ENCODE data around the gene SETX.
"Not testable (repeated sequence)": the region's sequence is repeated elsewhere in the genome, so short reads cannot be mapped to it uniquely, and the experiment has no call there.

SETX gene

DNA sequence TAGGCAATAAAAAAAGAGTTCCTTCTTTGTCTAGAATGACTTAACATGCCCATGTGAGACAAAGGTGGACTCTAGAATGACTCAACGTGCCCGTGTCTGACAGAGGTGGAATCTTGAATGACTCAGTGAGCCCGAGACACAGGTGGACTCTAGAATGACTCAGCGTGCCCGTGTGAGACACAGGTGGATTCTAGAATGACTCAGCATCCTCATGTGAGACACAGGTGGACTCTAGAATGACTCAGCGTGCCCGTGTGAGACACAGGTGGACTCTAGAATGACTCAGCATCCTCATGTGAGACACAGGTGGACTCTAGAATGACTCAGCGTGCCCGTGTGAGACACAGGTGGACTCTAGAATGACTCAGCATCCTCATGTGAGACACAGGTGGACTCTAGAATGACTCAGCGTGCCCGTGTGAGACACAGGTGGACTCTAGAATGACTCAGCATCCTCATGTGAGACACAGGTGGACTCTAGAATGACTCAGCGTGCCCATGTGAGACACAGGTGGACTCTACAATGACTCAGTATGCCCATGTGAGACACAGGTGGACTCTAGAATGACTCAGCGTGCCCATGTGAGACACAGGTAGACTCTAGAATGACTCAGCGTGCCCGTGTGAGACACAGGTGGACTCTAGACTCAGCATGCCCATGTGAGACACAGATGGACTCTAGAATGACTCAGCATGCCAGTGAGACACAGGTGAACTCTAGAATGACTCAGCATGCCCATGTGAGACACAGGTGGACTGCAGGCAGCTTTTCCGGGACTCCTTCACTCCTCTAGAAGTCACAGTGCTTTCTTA lies 84.9 kb downstream of the SETX start:
- not testable (repeated sequence) for DNase-seq

DNA sequence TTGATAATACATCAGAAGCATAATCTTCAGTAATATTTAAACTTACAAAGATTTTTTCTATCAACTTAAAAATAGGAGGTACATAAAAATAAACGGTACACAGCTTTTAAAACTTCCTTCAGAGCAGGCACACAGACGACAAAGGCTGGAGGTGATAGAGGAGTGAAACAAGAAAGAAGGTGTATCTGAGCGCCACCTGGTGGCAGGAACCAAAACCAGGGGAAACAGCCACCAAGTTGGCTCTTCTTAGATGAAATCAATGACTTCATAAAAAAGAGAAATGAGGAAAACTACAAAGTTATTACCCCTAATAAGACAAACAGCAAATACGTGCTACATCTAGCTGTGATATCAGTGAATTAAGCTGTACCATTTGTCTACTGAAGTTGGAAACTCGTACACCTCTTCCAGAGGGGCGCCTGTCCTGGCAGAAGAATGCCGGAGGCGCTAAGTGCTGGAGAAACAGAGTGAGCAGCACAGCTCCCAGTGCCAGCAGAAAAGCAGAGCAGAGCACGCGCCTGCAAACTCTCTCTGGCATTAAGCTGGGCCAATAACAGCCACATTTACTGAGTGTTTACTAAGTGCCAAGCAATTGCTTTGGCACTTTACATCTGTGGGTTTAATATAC lies 85.9 kb downstream of the SETX start:
- peak; percentile 23 for DNase-seq

DNA sequence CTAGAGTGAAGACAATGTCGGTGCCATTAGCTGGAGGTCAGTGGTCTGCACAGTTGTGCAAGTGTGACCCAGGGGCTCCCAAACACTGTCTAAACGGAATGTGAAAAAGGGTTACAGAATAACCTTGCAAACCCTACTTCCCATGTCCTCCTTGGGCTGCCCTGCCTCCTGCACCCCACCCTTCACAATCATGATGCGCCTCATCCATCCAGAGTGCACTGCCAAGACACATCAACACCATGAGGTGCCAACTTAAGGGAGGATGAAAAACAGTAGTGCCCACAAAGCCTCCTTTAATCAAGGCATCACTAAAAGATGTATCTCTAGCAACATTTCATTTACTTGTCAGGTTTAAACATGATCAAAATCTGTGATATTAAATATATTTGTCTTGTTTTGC lies 87.1 kb downstream of the SETX start:
- no peak for DNase-seq

DNA sequence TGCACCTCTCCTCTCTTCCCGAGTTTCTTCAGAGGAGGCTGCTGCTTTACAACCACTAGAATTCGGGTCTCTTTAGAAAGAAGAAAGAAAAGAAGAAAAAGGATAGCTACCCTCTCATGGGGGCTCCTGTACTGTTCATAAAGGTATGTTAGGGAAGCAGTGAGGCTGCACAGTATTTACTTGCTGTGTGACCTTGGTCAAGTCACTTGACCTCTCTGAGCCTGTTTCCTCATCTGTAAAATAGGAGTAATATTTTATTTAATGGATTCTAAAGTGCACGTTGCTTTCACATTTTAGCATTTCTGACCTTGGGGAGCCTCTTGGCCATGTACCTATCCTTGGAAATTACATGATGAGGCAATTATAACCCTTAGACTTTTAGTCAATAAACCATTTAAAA lies 88.8 kb downstream of the SETX start:
- DNase-seq = no peak

DNA sequence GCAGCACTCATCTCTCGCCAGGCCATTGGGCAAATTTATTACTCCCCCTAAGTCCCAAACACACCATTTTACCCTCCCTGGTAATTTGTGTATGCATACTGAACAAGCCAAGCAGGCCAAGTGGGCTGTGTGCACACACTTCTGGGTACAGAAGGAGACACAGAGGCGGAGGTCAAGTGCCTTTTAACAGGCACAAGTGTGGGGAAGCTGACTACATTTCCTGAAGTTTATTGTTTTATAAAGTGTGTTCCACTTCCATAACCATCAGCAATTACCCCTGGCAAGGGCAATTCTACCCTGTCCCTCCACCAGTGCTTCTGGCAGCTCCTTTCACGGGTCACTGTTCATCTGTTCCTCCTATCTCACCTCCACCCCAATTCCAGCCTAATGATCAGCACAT lies 93.9 kb downstream of the SETX start:
- DNase-seq = no peak

DNA sequence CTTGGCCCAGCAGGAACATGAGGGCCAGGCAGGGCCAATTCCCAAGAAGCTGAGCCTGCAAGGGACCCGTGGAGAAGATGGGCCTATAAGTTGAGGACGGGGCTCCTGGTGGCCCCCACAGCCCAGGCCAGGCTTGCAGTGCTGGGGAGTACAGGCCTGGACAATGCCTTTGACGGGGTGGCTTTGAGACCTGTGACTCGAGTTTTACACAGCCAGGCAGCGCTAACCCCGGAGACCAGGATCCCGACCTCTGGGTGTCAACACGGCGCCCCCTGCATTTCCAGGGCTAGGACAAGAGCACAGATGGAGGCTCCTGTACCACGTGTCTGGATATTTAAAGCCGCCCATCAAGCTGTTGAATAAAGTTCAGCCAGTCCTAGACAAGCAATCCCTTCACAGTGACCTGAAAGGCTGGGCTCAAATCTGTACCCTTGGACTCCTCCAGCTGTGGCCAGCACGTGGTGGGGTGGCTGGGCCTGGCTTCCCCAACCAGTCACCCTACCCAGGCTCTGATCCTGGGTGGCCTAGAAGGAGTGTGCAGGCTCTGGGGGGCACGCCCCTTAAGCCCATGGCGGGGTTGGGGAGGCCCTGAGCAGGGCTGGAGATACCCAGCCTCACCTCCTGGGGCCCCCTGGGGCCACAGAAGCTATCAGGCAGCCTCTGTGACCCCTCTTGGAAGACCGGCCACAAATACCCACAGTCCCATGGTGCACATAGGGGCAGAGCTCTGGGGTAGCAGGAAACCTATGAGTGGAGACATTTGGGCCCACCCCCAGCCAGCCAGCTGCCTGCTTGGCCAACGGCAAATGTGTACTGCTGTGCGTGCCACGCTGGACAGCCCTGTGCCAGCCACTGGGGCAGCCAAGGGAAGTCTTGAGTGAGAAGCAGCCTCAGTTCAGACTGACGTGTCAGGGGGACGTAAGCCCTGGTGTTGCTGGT lies 104.2 kb downstream of the SETX start:
- DNase-seq = no peak

DNA sequence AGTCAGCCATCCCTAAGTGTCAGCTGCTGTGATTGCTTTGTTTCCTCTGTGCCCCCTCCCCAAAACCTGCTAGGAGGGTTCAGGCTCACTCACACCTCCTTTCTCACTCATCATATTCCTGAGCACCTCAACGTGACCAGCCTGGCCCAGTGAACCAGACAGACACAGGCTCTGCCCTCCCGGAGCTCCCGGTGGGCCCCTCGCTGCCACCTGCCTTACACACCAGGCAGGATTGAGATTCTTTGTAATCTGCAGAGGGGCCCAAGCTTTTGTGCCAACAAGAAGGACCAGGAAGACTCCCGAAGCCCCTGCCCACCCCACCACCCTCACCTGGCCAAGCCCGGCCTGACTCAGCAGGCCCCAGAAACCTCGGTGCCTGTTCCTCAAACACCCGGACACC lies 105.1 kb downstream of the SETX start:
- DNase-seq = no peak

DNA sequence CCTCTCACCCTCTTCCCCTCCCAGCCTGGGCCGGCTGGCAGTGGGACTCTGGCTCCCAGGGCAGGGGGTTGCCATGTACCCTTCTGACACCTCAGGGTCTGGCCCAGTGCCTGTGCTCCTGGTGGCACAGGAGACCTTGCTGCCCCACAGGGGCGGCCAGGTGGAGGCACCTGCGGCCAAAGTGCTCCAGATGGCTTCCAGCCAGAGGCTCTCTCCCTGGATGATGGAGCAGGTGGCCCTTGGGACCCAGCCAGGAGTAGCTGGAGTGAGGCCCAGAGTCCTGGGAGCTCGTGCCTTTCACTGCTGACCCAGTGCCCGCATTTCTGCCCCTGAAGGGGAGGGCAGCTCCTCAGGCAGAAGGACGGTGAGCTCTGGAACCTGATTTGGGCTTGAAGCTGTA lies 105.7 kb downstream of the SETX start:
- DNase-seq = no peak

DNA sequence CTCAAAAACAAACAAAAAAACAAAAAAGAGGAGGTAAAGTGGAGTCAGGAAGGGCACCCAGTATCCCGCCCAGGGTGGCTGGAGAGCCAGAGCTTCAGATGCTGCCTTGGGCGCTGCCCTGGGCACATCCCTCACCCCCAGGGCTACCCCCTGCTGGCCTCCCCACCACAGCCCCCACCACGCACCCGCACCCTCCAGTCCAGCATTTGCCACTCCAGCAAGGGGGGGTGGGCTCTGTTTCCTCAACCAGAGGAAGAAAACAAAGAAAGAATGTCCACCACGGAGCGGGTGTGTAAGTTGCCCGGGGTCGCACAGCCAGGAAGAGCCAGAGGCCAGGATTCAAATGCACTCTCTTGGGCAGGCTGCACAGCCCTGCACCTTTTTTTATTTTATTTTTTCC lies 106.8 kb downstream of the SETX start:
- no peak for DNase-seq

DNA sequence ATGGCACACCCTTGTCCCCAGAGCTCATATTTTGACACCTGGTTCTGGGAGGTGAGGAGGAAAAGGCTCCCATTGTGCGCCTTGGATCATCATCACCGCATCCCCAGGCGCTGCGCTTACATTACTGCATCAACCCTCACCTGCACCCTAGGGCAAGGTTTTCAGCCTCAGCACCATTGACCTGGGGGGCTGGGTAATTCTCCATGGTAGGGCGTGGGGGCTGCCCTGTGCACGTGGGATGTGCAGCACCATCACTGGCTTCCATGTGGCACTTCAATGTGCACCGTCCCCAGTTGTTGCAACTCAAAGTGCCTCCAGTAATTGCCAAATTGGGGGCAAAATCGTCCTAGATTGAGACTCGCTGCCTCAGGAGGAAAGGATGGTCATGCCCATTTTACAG lies 109.3 kb downstream of the SETX start:
- no peak for DNase-seq

DNA sequence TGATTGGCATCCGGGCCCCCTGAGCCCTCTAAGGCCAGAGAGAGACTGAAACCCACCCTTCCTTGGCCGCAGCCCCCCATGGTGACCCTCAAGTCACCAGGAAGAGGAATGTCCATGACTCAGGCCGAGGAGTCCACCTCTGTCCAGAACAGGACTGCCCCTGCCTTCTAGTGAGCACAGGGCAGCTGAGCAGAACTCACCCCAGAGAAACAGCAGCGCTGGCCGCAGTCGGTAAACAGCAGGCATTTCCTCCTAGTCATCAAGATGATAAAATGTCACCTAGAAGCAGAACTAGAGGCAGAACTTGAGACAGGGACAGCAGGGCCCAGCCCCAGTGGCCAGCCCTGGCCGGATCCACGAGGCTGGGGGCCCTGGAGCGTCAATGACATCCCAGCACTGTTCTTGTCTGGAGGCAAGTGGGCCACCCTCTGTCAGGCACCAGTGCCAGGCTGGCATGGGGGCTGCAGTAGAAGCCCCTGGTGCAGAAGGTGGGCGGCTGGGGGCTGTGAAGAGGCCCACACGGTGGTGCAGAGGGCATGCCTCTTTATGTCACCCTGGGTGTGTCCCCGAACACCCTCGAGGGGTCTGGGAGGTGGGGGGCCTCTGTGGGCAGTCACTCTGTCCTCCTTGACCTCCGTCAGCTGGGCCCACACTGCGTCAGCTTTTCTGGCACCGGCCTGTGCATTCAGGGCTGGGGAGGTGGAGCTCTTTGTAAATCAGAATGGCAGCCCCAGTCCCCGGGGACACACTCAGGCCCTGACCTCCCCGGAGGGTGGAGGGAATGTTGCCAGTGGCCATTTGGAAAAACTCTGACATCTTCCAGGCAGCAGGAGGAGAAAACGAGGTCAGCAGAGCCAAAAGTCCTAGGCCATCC lies 110.0 kb downstream of the SETX start:
- DNase-seq = no peak

DNA sequence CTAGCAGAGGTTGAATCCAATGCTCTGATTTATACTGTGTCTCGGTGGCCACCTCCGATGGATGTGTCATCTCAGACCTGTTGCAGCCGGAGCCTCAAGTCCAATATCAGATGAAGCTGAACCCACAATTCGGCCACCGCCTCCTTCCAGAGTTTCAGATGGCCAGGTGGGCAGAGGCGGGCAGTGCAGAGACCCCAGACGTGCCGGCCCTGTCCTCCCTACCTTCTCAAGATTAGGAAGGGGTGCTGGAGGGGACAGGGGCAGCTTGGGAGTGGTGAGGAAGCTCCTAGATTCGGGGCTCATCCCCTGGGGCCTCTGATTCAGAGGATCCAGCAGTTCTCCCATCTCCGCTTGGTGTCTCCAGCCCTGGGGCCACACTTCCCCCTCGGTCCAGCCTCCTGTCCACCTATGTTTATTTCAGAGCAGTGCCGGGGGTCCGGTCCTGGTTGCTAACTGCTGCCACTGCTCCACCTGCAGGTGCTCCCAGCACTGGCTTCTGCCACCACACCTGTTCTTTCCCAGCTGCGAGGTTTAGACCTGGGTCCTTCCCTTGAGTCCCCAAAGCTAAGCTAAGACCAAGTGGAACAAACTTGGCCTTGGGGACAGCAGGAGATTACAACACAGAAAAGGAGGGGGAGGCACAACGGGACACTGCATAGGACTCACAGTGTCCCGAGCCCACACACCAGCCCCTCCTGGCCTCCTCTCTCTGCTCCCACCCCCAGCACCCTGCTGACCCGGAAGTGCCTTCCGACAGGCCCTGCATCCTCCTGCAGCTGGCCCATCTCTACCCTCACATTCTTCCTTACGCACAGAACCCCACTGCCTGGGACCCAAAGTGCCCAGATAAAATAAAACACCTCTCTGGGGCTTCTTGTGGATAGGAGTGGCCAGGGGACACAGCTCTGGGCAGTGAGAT lies 111.4 kb downstream of the SETX start:
- no peak for DNase-seq

DNA sequence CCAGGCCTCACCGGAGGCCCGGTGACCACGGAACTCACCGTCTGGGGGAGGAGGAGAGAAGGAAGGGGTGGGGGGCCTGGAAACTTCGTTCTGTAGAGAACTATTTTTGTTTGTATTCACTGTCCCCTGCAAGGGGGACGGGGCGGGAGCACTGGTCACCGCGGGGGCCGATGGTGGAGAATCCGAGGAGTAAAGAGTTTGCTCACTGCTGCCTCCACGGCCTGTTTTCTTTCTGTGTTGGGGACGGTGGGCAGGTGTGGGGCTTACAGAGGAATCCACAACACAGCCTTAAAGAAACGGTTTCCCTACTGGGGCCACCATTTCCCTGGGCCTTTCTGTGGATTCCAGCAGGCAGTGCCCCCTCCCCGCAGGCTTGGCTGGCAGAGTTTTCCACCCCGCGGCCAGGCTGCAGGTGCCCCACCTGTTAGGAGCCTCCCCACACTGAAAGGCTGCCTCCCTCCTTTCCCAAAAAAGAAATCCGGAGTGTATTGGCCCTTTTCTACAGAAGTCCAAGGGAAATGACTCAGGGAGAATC lies 112.1 kb downstream of the SETX start:
- no peak for DNase-seq

DNA sequence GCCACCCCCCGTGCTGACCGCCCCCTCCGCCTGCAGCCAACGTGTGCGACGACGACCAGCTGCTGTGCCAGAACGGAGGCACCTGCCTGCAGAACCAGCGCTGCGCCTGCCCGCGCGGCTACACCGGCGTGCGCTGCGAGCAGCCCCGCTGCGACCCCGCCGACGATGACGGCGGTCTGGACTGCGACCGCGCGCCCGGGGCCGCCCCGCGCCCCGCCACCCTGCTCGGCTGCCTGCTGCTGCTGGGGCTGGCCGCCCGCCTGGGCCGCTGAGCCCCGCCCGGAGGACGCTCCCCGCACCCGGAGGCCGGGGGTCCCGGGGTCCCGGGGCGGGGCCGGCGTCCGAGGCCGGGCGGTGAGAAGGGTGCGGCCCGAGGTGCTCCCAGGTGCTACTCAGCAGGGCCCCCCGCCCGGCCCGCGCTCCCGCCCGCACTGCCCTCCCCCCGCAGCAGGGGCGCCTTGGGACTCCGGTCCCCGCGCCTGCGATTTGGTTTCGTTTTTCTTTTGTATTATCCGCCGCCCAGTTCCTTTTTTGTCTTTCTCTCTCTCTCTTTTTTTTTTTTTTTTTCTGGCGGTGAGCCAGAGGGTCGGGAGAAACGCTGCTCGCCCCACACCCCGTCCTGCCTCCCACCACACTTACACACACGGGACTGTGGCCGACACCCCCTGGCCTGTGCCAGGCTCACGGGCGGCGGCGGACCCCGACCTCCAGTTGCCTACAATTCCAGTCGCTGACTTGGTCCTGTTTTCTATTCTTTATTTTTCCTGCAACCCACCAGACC lies 112.8 kb downstream of the SETX start:
- no peak for DNase-seq

DNA sequence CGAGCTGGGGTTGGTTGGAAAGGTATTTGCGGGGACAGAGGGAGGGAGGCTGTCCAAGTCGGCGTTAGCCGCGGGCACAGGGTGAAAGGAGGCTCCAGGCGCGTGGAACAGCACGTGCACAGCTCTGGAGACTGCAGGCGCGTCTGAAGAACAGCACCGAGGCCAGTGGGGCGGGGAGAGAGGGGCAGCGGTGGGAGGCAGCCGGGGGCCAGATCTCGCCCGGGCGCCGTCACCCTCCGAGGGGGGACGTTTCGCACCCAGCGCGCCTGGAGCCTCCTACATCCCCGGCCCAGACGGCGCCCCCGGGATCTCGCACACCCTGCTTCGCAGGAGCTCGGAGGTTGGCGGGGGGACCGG lies 113.3 kb downstream of the SETX start:
- DNase-seq = no peak

DNA sequence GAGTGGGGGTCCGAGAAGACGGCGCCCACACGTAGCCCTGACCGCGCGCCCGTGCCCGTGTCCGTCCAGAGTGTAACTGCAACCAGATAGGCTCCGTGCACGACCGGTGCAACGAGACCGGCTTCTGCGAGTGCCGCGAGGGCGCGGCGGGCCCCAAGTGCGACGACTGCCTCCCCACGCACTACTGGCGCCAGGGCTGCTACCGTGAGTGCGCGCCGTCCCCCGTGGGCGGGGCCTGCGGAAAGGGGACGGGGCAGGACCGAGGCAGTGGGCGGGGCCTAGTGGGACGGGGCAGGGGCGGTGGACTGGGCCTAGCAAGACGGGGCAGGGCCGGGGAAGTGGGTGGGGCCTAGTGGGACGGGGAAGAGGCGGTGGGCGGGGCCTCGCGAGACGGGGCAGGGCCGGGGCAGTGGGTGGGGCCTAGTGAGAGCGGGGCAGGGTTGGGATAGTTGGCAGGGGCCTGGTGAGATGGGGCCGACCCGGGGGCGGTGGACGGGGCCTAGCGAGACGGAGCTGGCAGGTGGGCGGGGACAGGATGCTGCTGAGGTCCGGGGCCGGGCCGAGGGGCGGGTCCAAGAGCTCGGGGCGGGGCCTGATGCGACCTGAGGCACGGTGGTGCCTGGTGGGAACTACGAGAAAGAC lies 113.8 kb downstream of the SETX start:
- peak; percentile 60 for DNase-seq

DNA sequence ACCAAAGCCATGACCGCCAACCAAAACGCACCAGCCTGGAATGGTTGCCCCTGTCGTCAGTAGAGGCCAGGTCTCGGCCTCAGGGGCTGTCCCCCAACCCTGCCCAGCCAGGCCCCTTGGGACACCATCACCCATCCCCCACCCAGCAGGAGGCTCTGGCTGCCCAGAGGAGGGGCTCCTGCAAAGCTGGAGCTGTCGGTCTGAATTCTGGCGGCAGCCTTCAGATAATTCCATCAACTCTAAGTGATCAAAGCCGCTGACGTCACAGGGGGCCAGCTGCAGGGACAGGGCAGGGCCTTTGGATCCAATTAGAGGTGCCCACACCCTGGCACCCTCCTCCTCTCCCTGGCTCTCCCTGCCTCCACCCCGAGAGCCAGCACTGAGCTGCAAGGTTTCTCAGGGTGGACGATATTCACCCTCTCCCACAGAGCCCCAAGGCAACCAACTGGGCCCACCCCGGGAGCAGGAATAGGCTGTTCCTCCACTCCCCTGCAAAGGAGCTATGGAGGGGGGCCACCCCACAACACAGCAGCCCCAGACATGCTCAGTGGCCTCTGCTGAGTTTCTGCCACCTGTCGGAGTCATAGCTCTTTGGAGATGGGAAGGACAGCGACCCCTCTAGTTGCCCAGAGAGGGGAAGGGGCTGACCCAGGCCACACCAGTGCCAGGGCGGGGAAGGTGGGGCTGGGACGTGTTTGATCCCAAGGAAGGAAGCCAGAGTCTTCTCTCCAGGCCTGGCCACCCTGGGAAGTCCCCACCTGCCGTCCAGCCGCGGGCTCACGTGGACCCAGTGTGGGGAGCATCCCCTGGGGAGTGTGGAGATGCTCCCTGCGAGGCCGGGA lies 114.6 kb downstream of the SETX start:
- DNase-seq = no peak

DNA sequence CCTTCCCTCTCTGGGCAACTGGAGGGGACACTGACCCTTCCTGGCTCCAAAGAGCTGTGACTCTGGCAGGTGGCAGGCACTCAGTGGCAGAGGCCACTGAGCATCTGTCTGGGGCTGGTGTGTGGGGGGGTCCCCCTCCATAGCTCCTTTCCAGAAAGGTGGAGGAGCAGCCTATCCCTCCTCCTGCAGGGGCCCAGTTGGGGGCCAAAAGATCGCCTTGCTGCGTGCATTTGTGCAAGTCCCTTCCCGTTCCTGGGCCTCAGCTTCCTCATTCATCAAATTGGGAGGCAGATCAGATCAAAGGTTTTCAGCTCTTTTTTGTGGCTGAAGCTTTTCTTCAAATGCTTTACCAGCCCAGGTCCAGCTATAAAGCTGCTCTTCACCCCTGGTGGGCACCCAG lies 115.3 kb downstream of the SETX start:
- DNase-seq = no peak

DNA sequence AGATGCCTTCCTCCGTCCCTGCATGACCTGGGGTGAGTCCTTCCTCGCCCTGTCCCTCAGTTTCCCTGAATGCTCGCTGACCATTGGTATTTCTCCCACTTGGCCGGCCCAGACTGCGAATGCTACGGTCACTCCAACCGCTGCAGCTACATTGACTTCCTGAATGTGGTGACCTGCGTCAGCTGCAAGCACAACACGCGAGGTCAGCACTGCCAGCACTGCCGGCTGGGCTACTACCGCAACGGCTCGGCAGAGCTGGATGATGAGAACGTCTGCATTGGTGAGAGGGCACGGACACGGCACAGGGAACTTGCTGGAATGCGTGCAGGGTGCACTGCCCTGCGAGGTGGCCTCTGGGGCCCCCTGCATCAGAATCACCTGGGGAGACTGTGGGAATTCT lies 115.8 kb downstream of the SETX start:
- DNase-seq = no peak

All from NCI-H2081 treated with DMSO at 0.1 percent for 48 hours (cell line).